Measurements from ENCODE around the gene PSD4. TPM values are rescaled to one million over a fixed set of nuclear protein-coding genes. Genes with fewer than 3 reads are reported as not detected.

PSD4 gene
- total RNA-seq, 1 donor from 2014 or later, result 27.1 TPM

Other genes starting within 250 kb of the PSD4 start
- gene IL36G, start 196.0 kb upstream of the PSD4 start, total RNA-seq, result not detected in 2 replicates
- gene IL36A, start 168.5 kb upstream of the PSD4 start, total RNA-seq, result not detected in 2 replicates
- gene IL36B, start 121.1 kb upstream of the PSD4 start, total RNA-seq, result not detected in 2 replicates
- 0.13 TPM in 1 of 2 replicates, not detected in the other for gene IL36RN, start 114.8 kb upstream of the PSD4 start, total RNA-seq
- not detected in 2 replicates for gene IL1F10, start 106.0 kb upstream of the PSD4 start, total RNA-seq
- gene IL1RN, start 46.4 kb upstream of the PSD4 start, total RNA-seq, result not detected in 2 replicates
- 3.9 and 8.4 TPM in 2 replicates for gene PAX8, start 105.0 kb downstream of the PSD4 start, total RNA-seq